Endodermal cell (in vitro differentiated cells): ENCODE results near the gene RBM22. TPM values are rescaled to one million over a fixed set of nuclear protein-coding genes. Genes with fewer than 3 reads are reported as not detected.

Experiments
- DNase-seq: peaks from one replicate; pipeline ENCODE4 v3.0.0-alpha.2; 2017
- H3K27ac ChIP-seq: 2 replicates; pipeline ENCODE4 v1.5.1; 2013; ENCODE audit warnings: mild to moderate bottlenecking, low read depth, low read length, moderate library complexity
- H3K27me3 ChIP-seq: 2 replicates; pipeline ENCODE4 v1.6.1; 2013; ENCODE audit warnings: mild to moderate bottlenecking, low read length, moderate library complexity; ENCODE audit not compliant: insufficient read depth, control insufficient read depth, poor library complexity, severe bottlenecking
- H3K36me3 ChIP-seq: 2 replicates; pipeline ENCODE4 v1.7.0; 2013; ENCODE audit warnings: mild to moderate bottlenecking, low read length, moderate library complexity; ENCODE audit not compliant: control insufficient read depth, insufficient read depth
- H3K4me1 ChIP-seq: one replicate; pipeline ENCODE4 v1.7.0; 2013; ENCODE audit warnings: low read length; ENCODE audit not compliant: control insufficient read depth, insufficient read depth
- H3K4me3 ChIP-seq: 2 replicates; pipeline ENCODE4 v1.5.1; 2013; ENCODE audit warnings: mild to moderate bottlenecking, low read length, moderate library complexity
- H3K9ac ChIP-seq: 2 replicates; pipeline ENCODE4 v1.6.1; 2013; ENCODE audit warnings: mild to moderate bottlenecking, low read length, moderate library complexity; ENCODE audit not compliant: poor library complexity, severe bottlenecking; ENCODE audit errors: extremely low read depth
- H3K9me3 ChIP-seq: 2 replicates; pipeline ENCODE4 v1.6.1; 2013; ENCODE audit warnings: mild to moderate bottlenecking, low read length, moderate library complexity; ENCODE audit not compliant: control insufficient read depth
- H3K27ac Mint-ChIP-seq: 2 replicates; pipeline ENCODE4 v1.8.0; 2020; ENCODE audit warnings: mixed read lengths
- H3K27me3 Mint-ChIP-seq: 2 replicates; pipeline ENCODE4 v1.8.0; 2021; ENCODE audit warnings: mild to moderate bottlenecking, mixed read lengths; ENCODE audit not compliant: insufficient read depth
- H3K36me3 Mint-ChIP-seq: 2 replicates; pipeline ENCODE4 v1.8.0; 2020; ENCODE audit warnings: low read depth, mixed read lengths
- H3K4me1 Mint-ChIP-seq: 2 replicates; pipeline ENCODE4 v1.8.0; 2020; ENCODE audit warnings: mixed read lengths
- H3K4me3 Mint-ChIP-seq: 2 replicates; pipeline ENCODE4 v1.8.0; 2020; ENCODE audit warnings: mild to moderate bottlenecking, moderate library complexity, mixed read lengths
- H3K9me3 Mint-ChIP-seq: 2 replicates; pipeline ENCODE4 v1.8.0; 2020; ENCODE audit warnings: mild to moderate bottlenecking, mixed read lengths
- WGBS, 2 experiments: methylation state at CpG; one replicate each; pipeline versions ENCODE4 v1.1.5 to v1.1.7; 2013; ENCODE audit warnings: missing lambda C conversion rate in 2 of 2, mixed read lengths in 1 of 2; ENCODE audit not compliant: insufficient coverage in 1 of 2, insufficient read length in 1 of 2; 5-methylcytosine and 5-hydroxymethylcytosine counted together
- total RNA-seq, 2 donors: library from RNA; stranded (reverse); fragmentation: NEBNext Ultra II Directional in 1 of 2; extraction: Animal tissue kit (Norgen Biotek cat#: 25700) in 1 of 2; gene quantifications; 2 replicates in 1 of 2; 3 replicates in 1 of 2; pipeline ENCODE4 v1.2.1, GENCODE V29; 2021
- TF ChIP-seq, protein P1 (sequence below): fragments of 200-600 bp; sonication (generic); conservative IDR thresholded peaks from 2 replicates; pipeline ENCODE4 v1.5.0; 2021; ENCODE audit warnings: antibody characterized with exemption, mild to moderate bottlenecking

Gene RBM22
- total RNA-seq, 2 donors from 2014 or later, result 42.7 to 44.3 TPM

DNA sequence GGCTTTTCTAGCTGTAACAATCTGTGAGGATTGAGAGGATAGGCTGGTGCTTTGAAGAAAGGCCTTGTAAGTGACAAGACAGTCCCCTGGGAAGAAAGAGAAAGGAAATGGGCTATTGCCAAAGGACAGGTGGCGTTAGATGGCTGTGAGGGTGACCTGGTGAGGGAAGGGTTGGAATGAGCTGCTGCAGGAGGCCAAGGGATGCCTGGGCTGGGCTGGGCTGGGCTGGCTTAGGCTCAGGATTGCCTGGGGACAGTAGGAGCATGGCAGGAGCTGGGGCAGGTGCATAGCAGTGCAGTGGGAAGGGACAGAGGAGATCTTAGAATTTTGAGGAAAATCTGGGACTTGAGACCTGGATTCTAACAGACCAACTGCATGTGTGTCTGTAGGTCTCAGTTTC lies 49.5 kb downstream of the RBM22 start:
- WGBS, 2 experiments, result 77 to 100% methylated on average over 1 of the region's 1 CpG
- Mint-ChIP-seq H3K4me1 (peaks cover 20% of the 10 kb centered on the region), H3K27ac (peak overlapping the region; percentile 2), H3K9me3 (no peaks in the 10 kb centered on the region), H3K27me3 (peaks cover 2% of the 10 kb centered on the region), H3K4me3 (no peak overlapping the region), H3K36me3 (peaks cover 3% of the 10 kb centered on the region)
- Histone ChIP-seq H3K27me3 (no peaks in the 10 kb centered on the region), H3K4me1 (no peaks in the 10 kb centered on the region), H3K9me3 (no peaks in the 10 kb centered on the region), H3K36me3 (no peaks in the 10 kb centered on the region), H3K9ac (no peak overlapping the region), H3K4me3 (no peak overlapping the region), H3K27ac (peak overlapping the region; percentile 89)
- TF ChIP-seq, protein P1, sequence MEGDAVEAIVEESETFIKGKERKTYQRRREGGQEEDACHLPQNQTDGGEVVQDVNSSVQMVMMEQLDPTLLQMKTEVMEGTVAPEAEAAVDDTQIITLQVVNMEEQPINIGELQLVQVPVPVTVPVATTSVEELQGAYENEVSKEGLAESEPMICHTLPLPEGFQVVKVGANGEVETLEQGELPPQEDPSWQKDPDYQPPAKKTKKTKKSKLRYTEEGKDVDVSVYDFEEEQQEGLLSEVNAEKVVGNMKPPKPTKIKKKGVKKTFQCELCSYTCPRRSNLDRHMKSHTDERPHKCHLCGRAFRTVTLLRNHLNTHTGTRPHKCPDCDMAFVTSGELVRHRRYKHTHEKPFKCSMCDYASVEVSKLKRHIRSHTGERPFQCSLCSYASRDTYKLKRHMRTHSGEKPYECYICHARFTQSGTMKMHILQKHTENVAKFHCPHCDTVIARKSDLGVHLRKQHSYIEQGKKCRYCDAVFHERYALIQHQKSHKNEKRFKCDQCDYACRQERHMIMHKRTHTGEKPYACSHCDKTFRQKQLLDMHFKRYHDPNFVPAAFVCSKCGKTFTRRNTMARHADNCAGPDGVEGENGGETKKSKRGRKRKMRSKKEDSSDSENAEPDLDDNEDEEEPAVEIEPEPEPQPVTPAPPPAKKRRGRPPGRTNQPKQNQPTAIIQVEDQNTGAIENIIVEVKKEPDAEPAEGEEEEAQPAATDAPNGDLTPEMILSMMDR, result no peak
- peak; percentile 59 for DNase-seq

DNA sequence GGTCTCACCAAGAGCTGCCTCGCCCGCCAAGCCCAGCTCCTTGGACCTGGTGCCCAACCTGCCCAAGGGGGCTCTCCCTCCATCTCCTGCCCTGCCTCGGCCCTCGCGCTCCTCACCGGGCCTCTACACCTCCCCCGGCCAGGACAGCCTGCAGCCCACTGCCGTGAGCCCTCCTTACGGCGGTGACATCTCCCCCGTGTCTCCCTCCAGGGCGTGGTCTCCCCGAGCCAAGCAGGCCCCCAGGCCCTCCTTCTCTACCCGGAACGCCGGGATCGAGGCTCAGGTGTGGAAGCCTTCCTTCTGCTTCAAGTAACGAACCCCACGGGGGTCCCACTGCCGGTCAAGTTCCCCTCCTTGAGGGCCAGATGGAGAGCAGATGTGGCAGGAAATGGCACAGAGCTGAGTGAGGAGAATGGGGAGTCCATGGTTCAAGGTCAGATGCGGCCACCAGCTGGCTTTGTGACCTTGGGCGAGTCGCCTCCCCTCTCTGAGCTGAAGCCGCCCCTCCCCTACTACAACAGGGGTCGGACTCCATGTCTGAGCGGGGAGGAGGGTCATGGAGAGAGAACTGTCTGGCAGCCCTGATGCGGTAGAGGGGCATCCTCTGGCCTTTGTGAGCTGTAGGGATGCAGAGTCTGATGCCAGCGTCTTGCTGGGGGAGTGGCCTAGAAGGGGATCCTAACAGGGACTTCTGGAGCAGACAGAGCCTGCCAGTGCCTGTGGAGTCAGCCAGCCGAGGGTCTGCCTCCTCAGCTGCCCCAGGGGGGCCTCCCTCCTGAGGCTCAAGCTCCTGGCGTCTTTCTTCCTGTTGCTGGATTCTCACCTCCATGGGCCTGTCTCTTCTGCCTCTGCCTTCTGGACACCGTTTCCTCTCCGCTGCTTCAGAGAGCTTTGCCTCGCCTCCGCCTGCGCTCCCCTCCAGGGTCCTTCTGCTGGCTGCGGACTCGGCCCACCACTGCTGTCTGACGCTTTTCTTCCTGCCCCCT lies 50.5 kb downstream of the RBM22 start:
- 81 to 90% methylated on average over 14 to 38 of the region's 38 CpGs for WGBS, 2 experiments
- peaks cover 22% of the 10 kb centered on the region for H3K4me1 Mint-ChIP-seq
- H3K27me3 Mint-ChIP-seq, result peaks cover 2% of the 10 kb centered on the region
- Histone ChIP-seq H3K4me3 (no peak overlapping the region), H3K27me3 (no peaks in the 10 kb centered on the region), H3K4me1 (peaks cover 1% of the 10 kb centered on the region), H3K27ac (no peak overlapping the region), H3K36me3 (no peaks in the 10 kb centered on the region), H3K9ac (no peak overlapping the region), H3K9me3 (no peaks in the 10 kb centered on the region)
- no peak overlapping the region for H3K4me3 Mint-ChIP-seq
- TF ChIP-seq, protein P1, result no peak
- no peaks in the 10 kb centered on the region for H3K9me3 Mint-ChIP-seq
- peaks cover 3% of the 10 kb centered on the region for H3K36me3 Mint-ChIP-seq
- peak overlapping the region; percentile 2 for H3K27ac Mint-ChIP-seq
- no peak for DNase-seq

DNA sequence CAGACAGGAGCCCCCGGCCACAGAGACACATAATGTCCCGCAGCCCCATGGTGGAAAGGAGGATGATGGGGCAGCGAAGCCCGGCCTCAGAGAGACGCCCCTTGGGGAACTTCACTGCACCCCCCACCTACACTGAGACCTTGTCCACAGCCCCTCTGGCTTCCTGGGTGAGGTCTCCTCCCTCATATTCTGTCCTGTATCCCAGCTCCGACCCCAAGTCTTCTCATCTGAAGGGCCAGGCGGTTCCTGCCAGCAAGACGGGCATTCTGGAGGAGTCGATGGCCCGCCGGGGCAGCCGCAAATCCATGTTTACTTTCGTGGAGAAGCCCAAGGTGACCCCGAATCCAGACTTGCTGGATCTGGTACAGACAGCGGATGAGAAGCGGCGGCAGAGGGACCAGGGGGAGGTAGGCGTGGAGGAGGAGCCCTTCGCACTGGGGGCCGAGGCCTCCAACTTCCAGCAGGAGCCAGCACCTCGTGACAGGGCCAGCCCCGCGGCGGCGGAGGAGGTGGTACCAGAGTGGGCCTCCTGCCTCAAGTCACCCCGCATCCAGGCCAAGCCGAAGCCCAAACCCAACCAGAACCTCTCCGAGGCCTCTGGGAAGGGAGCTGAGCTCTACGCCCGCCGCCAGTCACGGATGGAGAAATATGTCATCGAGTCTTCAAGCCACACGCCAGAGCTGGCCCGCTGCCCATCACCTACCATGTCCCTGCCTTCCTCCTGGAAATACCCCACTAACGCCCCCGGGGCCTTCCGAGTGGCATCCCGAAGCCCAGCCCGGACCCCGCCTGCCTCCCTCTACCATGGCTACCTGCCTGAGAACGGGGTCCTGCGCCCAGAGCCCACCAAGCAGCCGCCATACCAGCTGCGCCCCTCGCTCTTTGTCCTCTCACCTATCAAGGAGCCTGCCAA lies 51.5 kb downstream of the RBM22 start:
- H3K4me1 ChIP-seq, result peaks cover 8% of the 10 kb centered on the region
- peak overlapping the region; percentile 44 for H3K27ac Mint-ChIP-seq
- peaks cover 3% of the 10 kb centered on the region for H3K36me3 Mint-ChIP-seq

More for the DNA sequence above, 51.5 kb downstream of the RBM22 start:
- TF ChIP-seq, protein P1, result no peak
- H3K9ac ChIP-seq, result no peak overlapping the region
- DNase-seq, result no peak
- H3K9me3 Mint-ChIP-seq, result no peaks in the 10 kb centered on the region
- H3K4me3 Mint-ChIP-seq, result no peak overlapping the region
- H3K9me3 ChIP-seq, result no peaks in the 10 kb centered on the region
- peaks cover 32% of the 10 kb centered on the region for H3K4me1 Mint-ChIP-seq
- WGBS, 2 experiments, result 95 to 96% methylated on average over 39 to 46 of the region's 46 CpGs
- H3K27me3 ChIP-seq, result no peaks in the 10 kb centered on the region
- no peaks in the 10 kb centered on the region for H3K36me3 ChIP-seq
- no peak overlapping the region for H3K4me3 ChIP-seq
- H3K27me3 Mint-ChIP-seq, result peaks cover 2% of the 10 kb centered on the region
- H3K27ac ChIP-seq, result no peak overlapping the region
